ENCODE measurements around the gene RHBDL3.

Gene RHBDL3

GRCh38 chr17:32269377-32269776 is 3.7 kb downstream of the RHBDL3 start:
- H3K23ac ChIP-seq (ENCODE audit: low read length), result no peak overlapping the region
- H4K8ac ChIP-seq (ENCODE audit: low read depth, low read length), result no peak overlapping the region

GRCh38 chr17:32271844-32272243 is 6.2 kb downstream of the RHBDL3 start:
- no CpG with 5 or more reads among the region's 8 CpGs for WGBS (ENCODE audit: extremely low coverage, insufficient coverage, insufficient read length)

More at GRCh38 chr17:32269377-32269776, 3.7 kb downstream of the RHBDL3 start:
- H3K27ac ChIP-seq (ENCODE audit: low read depth, low read length), result no peak overlapping the region
- no peak overlapping the region for H2BK12ac ChIP-seq (ENCODE audit: low read length)
- no peak overlapping the region for H2BK5ac ChIP-seq (ENCODE audit: low read depth, low read length, poor library complexity)
- H3K4me2 ChIP-seq (ENCODE audit: low read length), result no peak overlapping the region
- no peak overlapping the region for H2BK120ac ChIP-seq (ENCODE audit: insufficient read depth, low read length, poor library complexity)
- no peaks in the 10 kb centered on the region for H3K79me1 ChIP-seq (ENCODE audit: low read length)
- DNase-seq, result no peak
- no peak overlapping the region for H4K91ac ChIP-seq (ENCODE audit: low read depth, low read length)
- peaks cover 7 to 11% of the 10 kb centered on the region in 2 experiments for H3K4me1 ChIP-seq (ENCODE audit: control insufficient read depth in 1 of 2, insufficient read depth in 2 of 2, low read length in 2 of 2)
- peaks cover 2% of the 10 kb centered on the region for H3K9me3 ChIP-seq (ENCODE audit: insufficient read depth, low read depth, low read length)
- H3K14ac ChIP-seq (ENCODE audit: low read length), result no peak overlapping the region
- no peak overlapping the region for H3K4ac ChIP-seq (ENCODE audit: low read depth, low read length)
- no peaks in the 10 kb centered on the region for H3K79me2 ChIP-seq (ENCODE audit: control insufficient read depth, insufficient read depth, low read length, poor library complexity)
- H3K4me3 ChIP-seq (ENCODE audit: low read depth, low read length), result no peak overlapping the region
- WGBS (ENCODE audit: extremely low coverage, insufficient coverage, insufficient read length), result no CpG with 5 or more reads among the region's 11 CpGs
- no peak overlapping the region for H2AK5ac ChIP-seq (ENCODE audit: low read length)
- no peak overlapping the region for H4K12ac ChIP-seq (ENCODE audit: low read depth, low read length)
- no peak overlapping the region for H3K18ac ChIP-seq (ENCODE audit: low read length)
- peaks cover 42% of the 10 kb centered on the region for H3K27me3 ChIP-seq (ENCODE audit: insufficient read depth, low read length)
- no peak overlapping the region for H2AFZ ChIP-seq (ENCODE audit: insufficient read depth, low read length, poor library complexity)
- no peaks in the 10 kb centered on the region for H3K36me3 ChIP-seq (ENCODE audit: control insufficient read depth in 1 of 2, insufficient read depth in 2 of 2, low read length in 2 of 2)
- no peak overlapping the region for H3K9ac ChIP-seq (ENCODE audit: low read length)

GRCh38 chr17:32274101-32274500 is 8.5 kb downstream of the RHBDL3 start:
- H3K4me3 ChIP-seq (ENCODE audit: low read depth, low read length), result no peak overlapping the region
- H3K27me3 ChIP-seq (ENCODE audit: insufficient read depth, low read length), result no peaks in the 10 kb centered on the region
- H3K23ac ChIP-seq (ENCODE audit: low read length), result no peak overlapping the region
- H2AK5ac ChIP-seq (ENCODE audit: low read length), result no peak overlapping the region
- no peaks in the 10 kb centered on the region for H3K36me3 ChIP-seq (ENCODE audit: control insufficient read depth in 1 of 2, insufficient read depth in 2 of 2, low read length in 2 of 2)
- H2BK120ac ChIP-seq (ENCODE audit: insufficient read depth, low read length, poor library complexity), result no peak overlapping the region
- no peaks in the 10 kb centered on the region for H3K79me2 ChIP-seq (ENCODE audit: control insufficient read depth, insufficient read depth, low read length, poor library complexity)
- H4K12ac ChIP-seq (ENCODE audit: low read depth, low read length), result no peak overlapping the region
- H3K79me1 ChIP-seq (ENCODE audit: low read length), result no peaks in the 10 kb centered on the region
- no peak overlapping the region for H3K14ac ChIP-seq (ENCODE audit: low read length)
- no peak overlapping the region for H3K18ac ChIP-seq (ENCODE audit: low read length)
- no peak overlapping the region for H3K4me2 ChIP-seq (ENCODE audit: low read length)
- no peak overlapping the region for H3K27ac ChIP-seq (ENCODE audit: low read depth, low read length)
- peaks cover 4 to 5% of the 10 kb centered on the region in 2 experiments for H3K4me1 ChIP-seq (ENCODE audit: control insufficient read depth in 1 of 2, insufficient read depth in 2 of 2, low read length in 2 of 2)
- H3K9me3 ChIP-seq (ENCODE audit: insufficient read depth, low read depth, low read length), result no peaks in the 10 kb centered on the region
- no peak overlapping the region for H2BK12ac ChIP-seq (ENCODE audit: low read length)
- H3K9ac ChIP-seq (ENCODE audit: low read length), result no peak overlapping the region
- no peak overlapping the region for H3K4ac ChIP-seq (ENCODE audit: low read depth, low read length)
- H4K91ac ChIP-seq (ENCODE audit: low read depth, low read length), result no peak overlapping the region
- DNase-seq, result no peak
- H2AFZ ChIP-seq (ENCODE audit: insufficient read depth, low read length, poor library complexity), result no peak overlapping the region
- H2BK5ac ChIP-seq (ENCODE audit: low read depth, low read length, poor library complexity), result no peak overlapping the region
- no CpG with 5 or more reads among the region's 5 CpGs for WGBS (ENCODE audit: extremely low coverage, insufficient coverage, insufficient read length)
- H4K8ac ChIP-seq (ENCODE audit: low read depth, low read length), result no peak overlapping the region

More at GRCh38 chr17:32271844-32272243, 6.2 kb downstream of the RHBDL3 start:
- Histone ChIP-seq H3K36me3 (ENCODE audit: control insufficient read depth in 1 of 2, insufficient read depth in 2 of 2, low read length in 2 of 2) (no peaks in the 10 kb centered on the region), H3K79me2 (ENCODE audit: control insufficient read depth, insufficient read depth, low read length, poor library complexity) (no peaks in the 10 kb centered on the region), H3K14ac (ENCODE audit: low read length) (no peak overlapping the region), H4K91ac (ENCODE audit: low read depth, low read length) (no peak overlapping the region), H3K4me2 (ENCODE audit: low read length) (no peak overlapping the region), H2AK5ac (ENCODE audit: low read length) (no peak overlapping the region), H3K27ac (ENCODE audit: low read depth, low read length) (no peak overlapping the region), H3K9ac (ENCODE audit: low read length) (no peak overlapping the region), H2BK12ac (ENCODE audit: low read length) (no peak overlapping the region), H4K8ac (ENCODE audit: low read depth, low read length) (no peak overlapping the region), H3K4ac (ENCODE audit: low read depth, low read length) (no peak overlapping the region), H3K27me3 (ENCODE audit: insufficient read depth, low read length) (peaks cover 18% of the 10 kb centered on the region), H3K9me3 (ENCODE audit: insufficient read depth, low read depth, low read length) (no peaks in the 10 kb centered on the region), H3K23ac (ENCODE audit: low read length) (no peak overlapping the region), H2BK120ac (ENCODE audit: insufficient read depth, low read length, poor library complexity) (no peak overlapping the region), H3K18ac (ENCODE audit: low read length) (no peak overlapping the region), H2AFZ (ENCODE audit: insufficient read depth, low read length, poor library complexity) (no peak overlapping the region), H2BK5ac (ENCODE audit: low read depth, low read length, poor library complexity) (no peak overlapping the region), H4K12ac (ENCODE audit: low read depth, low read length) (no peak overlapping the region), H3K4me3 (ENCODE audit: low read depth, low read length) (no peak overlapping the region), H3K79me1 (ENCODE audit: low read length) (no peaks in the 10 kb centered on the region), H3K4me1 (ENCODE audit: control insufficient read depth in 1 of 2, insufficient read depth in 2 of 2, low read length in 2 of 2) (peaks cover 6% of the 10 kb centered on the region in 2 experiments)
- DNase-seq, result no peak

GRCh38 chr17:32274643-32275042 is 9.0 kb downstream of the RHBDL3 start:
- Histone ChIP-seq H3K4ac (ENCODE audit: low read depth, low read length) (no peak overlapping the region), H3K27ac (ENCODE audit: low read depth, low read length) (no peak overlapping the region), H3K27me3 (ENCODE audit: insufficient read depth, low read length) (no peaks in the 10 kb centered on the region), H2BK12ac (ENCODE audit: low read length) (no peak overlapping the region), H3K4me3 (ENCODE audit: low read depth, low read length) (peak overlapping the region; percentile 6), H3K14ac (ENCODE audit: low read length) (no peak overlapping the region), H3K4me2 (ENCODE audit: low read length) (no peak overlapping the region), H4K12ac (ENCODE audit: low read depth, low read length) (no peak overlapping the region), H2BK5ac (ENCODE audit: low read depth, low read length, poor library complexity) (no peak overlapping the region), H4K91ac (ENCODE audit: low read depth, low read length) (no peak overlapping the region), H3K9me3 (ENCODE audit: insufficient read depth, low read depth, low read length) (no peaks in the 10 kb centered on the region), H3K79me1 (ENCODE audit: low read length) (no peaks in the 10 kb centered on the region), H2AK5ac (ENCODE audit: low read length) (no peak overlapping the region), H4K8ac (ENCODE audit: low read depth, low read length) (no peak overlapping the region), H3K36me3 (ENCODE audit: control insufficient read depth in 1 of 2, insufficient read depth in 2 of 2, low read length in 2 of 2) (no peaks in the 10 kb centered on the region), H3K23ac (ENCODE audit: low read length) (no peak overlapping the region), H3K79me2 (ENCODE audit: control insufficient read depth, insufficient read depth, low read length, poor library complexity) (no peaks in the 10 kb centered on the region), H2AFZ (ENCODE audit: insufficient read depth, low read length, poor library complexity) (no peak overlapping the region), H2BK120ac (ENCODE audit: insufficient read depth, low read length, poor library complexity) (no peak overlapping the region), H3K4me1 (ENCODE audit: control insufficient read depth in 1 of 2, insufficient read depth in 2 of 2, low read length in 2 of 2) (peaks cover 4 to 5% of the 10 kb centered on the region in 2 experiments), H3K9ac (ENCODE audit: low read length) (no peak overlapping the region), H3K18ac (ENCODE audit: low read length) (no peak overlapping the region)
- WGBS (ENCODE audit: extremely low coverage, insufficient coverage, insufficient read length), result no CpG with 5 or more reads among the region's 6 CpGs
- no peak for DNase-seq

All from trophoblast cell (in vitro differentiated cells and primary cell).